Measurements from ENCODE around the gene BPIFB3. TPM values are rescaled to one million over a fixed set of nuclear protein-coding genes. Genes with fewer than 3 reads are reported as not detected.

Gene BPIFB3
- total and polyA plus RNA-seq, 2 of the 13 experiments (the other 11 are each of a cell fraction or from before 2014, with no cell fraction given), result 0.09 TPM; not detected in 1

- TF ChIP-seq, protein P1, sequence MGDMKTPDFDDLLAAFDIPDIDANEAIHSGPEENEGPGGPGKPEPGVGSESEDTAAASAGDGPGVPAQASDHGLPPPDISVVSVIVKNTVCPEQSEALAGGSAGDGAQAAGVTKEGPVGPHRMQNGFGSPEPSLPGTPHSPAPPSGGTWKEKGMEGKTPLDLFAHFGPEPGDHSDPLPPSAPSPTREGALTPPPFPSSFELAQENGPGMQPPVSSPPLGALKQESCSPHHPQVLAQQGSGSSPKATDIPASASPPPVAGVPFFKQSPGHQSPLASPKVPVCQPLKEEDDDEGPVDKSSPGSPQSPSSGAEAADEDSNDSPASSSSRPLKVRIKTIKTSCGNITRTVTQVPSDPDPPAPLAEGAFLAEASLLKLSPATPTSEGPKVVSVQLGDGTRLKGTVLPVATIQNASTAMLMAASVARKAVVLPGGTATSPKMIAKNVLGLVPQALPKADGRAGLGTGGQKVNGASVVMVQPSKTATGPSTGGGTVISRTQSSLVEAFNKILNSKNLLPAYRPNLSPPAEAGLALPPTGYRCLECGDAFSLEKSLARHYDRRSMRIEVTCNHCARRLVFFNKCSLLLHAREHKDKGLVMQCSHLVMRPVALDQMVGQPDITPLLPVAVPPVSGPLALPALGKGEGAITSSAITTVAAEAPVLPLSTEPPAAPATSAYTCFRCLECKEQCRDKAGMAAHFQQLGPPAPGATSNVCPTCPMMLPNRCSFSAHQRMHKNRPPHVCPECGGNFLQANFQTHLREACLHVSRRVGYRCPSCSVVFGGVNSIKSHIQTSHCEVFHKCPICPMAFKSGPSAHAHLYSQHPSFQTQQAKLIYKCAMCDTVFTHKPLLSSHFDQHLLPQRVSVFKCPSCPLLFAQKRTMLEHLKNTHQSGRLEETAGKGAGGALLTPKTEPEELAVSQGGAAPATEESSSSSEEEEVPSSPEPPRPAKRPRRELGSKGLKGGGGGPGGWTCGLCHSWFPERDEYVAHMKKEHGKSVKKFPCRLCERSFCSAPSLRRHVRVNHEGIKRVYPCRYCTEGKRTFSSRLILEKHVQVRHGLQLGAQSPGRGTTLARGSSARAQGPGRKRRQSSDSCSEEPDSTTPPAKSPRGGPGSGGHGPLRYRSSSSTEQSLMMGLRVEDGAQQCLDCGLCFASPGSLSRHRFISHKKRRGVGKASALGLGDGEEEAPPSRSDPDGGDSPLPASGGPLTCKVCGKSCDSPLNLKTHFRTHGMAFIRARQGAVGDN (CRISPR knock-in tag; IDR thresholded peaks at IDR 0.05), result no peak
- no peak for TF ChIP-seq NFYC (CRISPR knock-in tag; IDR thresholded peaks at IDR 0.05)
- no peak for TF ChIP-seq ZNF572 (CRISPR knock-in tag; IDR thresholded peaks at IDR 0.05)
- TF ChIP-seq IRF2 (CRISPR knock-in tag; IDR thresholded peaks at IDR 0.05), result no peak; the same call in 1 of the 2 replicates
- no peak for TF ChIP-seq FIP1L1 (IDR thresholded peaks at IDR 0.05; ENCODE audit: borderline replicate concordance, insufficient read depth, low read depth, low read length)
- TF ChIP-seq NONO (IDR thresholded peaks at IDR 0.05), result no peak
- TF ChIP-seq NONO (CRISPR knock-in tag; conservative IDR thresholded peaks at IDR 0.05), result 0 out of 2 replicates have a peak, but pooled peaks have one; percentile 12
- TF ChIP-seq KDM2A (CRISPR knock-in tag; IDR thresholded peaks at IDR 0.05; ENCODE audit: borderline replicate concordance, low read depth), result peak; percentile 54; the same call in 1 of the 2 replicates
- TF ChIP-seq HNRNPUL1 (IDR thresholded peaks at IDR 0.05; ENCODE audit: low read depth, low read length), result no peak
- TF ChIP-seq DBP (CRISPR knock-in tag; IDR thresholded peaks at IDR 0.05; ENCODE audit: not compliant biosample characterization), result no peak
- TF ChIP-seq, protein P2, sequence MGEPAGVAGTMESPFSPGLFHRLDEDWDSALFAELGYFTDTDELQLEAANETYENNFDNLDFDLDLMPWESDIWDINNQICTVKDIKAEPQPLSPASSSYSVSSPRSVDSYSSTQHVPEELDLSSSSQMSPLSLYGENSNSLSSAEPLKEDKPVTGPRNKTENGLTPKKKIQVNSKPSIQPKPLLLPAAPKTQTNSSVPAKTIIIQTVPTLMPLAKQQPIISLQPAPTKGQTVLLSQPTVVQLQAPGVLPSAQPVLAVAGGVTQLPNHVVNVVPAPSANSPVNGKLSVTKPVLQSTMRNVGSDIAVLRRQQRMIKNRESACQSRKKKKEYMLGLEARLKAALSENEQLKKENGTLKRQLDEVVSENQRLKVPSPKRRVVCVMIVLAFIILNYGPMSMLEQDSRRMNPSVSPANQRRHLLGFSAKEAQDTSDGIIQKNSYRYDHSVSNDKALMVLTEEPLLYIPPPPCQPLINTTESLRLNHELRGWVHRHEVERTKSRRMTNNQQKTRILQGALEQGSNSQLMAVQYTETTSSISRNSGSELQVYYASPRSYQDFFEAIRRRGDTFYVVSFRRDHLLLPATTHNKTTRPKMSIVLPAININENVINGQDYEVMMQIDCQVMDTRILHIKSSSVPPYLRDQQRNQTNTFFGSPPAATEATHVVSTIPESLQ (CRISPR knock-in tag; conservative IDR thresholded peaks at IDR 0.05), result no peak
- no peak for TF ChIP-seq TBX2 (CRISPR knock-in tag; IDR thresholded peaks at IDR 0.05; ENCODE audit: borderline replicate concordance)
- no peak for TF ChIP-seq MXI1 (IDR thresholded peaks at IDR 0.05; ENCODE audit: borderline replicate concordance, low read depth, low read length)
- no peak for TF ChIP-seq ZNF558 (CRISPR knock-in tag; IDR thresholded peaks at IDR 0.05; ENCODE audit: borderline replicate concordance)
- no peak for TF ChIP-seq PCBP2 (optimal IDR thresholded peaks at IDR 0.05; ENCODE audit: low read depth, low read length, poor library complexity, severe bottlenecking)
- TF ChIP-seq ZBTB20 (CRISPR knock-in tag; IDR thresholded peaks at IDR 0.05; ENCODE audit: borderline replicate concordance, low read depth), result no peak
- TF ChIP-seq BRCA1 (CRISPR knock-in tag; IDR thresholded peaks at IDR 0.05), result no peak
- 0 out of 2 replicates have a peak, but pooled peaks have one; percentile 13 for TF ChIP-seq ZNF782 (CRISPR knock-in tag; IDR thresholded peaks at IDR 0.05; ENCODE audit: borderline replicate concordance)
Observed at GRCh38 chr20:33027769-33028751, 25.6 kb upstream of the BPIFB3 start (continued).
